ENCODE results near the gene LRFN2.

LRFN2 gene

GRCh38 chr6:40349123-40349900 is 237.9 kb downstream of the LRFN2 start:
- no peak for DNase-seq (ENCODE audit: low spot score)

- no peak for DNase-seq (ENCODE audit: low spot score)
These were observed 238.6 kb downstream of the LRFN2 start for GRCh38 chr6:40348591-40348990.

- DNase-seq (ENCODE audit: low spot score), result no peak
These were observed 239.6 kb downstream of the LRFN2 start for GRCh38 chr6:40347571-40348011.

GRCh38 chr6:40346246-40346645 is 240.9 kb downstream of the LRFN2 start:
- DNase-seq (ENCODE audit: low spot score), result no peak

- no peak for DNase-seq (ENCODE audit: low spot score)
These were observed 242.5 kb downstream of the LRFN2 start for GRCh38 chr6:40344566-40345167.

GRCh38 chr6:40343877-40344565 is 243.1 kb downstream of the LRFN2 start:
- DNase-seq (ENCODE audit: low spot score), result no peak

- no peak for DNase-seq (ENCODE audit: low spot score)
These were observed 243.8 kb downstream of the LRFN2 start for GRCh38 chr6:40343318-40343876.

- peak; percentile 52 for DNase-seq (ENCODE audit: low spot score)
These were observed 244.4 kb downstream of the LRFN2 start for GRCh38 chr6:40342723-40343122.

GRCh38 chr6:40341726-40342125 is 245.4 kb downstream of the LRFN2 start:
- DNase-seq (ENCODE audit: low spot score), result no peak
